Measurements from ENCODE around the gene DHRSX. TPM values are rescaled to one million over a fixed set of nuclear protein-coding genes. Genes with fewer than 3 reads are reported as not detected.
"Not testable (repeated sequence)": the region's sequence is repeated elsewhere in the genome, so short reads cannot be mapped to it uniquely, and the experiment has no call there.

DHRSX gene
- total RNA-seq, 1 experiment from 2014 or later: 16.9 TPM

GRCh38 chrX:2474963-2475726, 25.6 kb downstream of the DHRSX start:
- no peak for DNase-seq (ENCODE audit: low read depth)

- no peak for DNase-seq (ENCODE audit: low read depth)
Measured at GRCh38 chrX:2474280-2474962, 26.4 kb downstream of the DHRSX start.

GRCh38 chrX:2473064-2473463, 27.7 kb downstream of the DHRSX start:
- not testable (repeated sequence) for DNase-seq (ENCODE audit: low read depth)

- DNase-seq (ENCODE audit: low read depth): no peak
Measured at GRCh38 chrX:2471641-2472040, 29.1 kb downstream of the DHRSX start.

GRCh38 chrX:2471126-2471525, 29.6 kb downstream of the DHRSX start:
- DNase-seq (ENCODE audit: low read depth): not testable (repeated sequence)

- DNase-seq (ENCODE audit: low read depth): not testable (repeated sequence)
Measured at GRCh38 chrX:2469852-2470251, 30.9 kb downstream of the DHRSX start.

- DNase-seq (ENCODE audit: low read depth): no peak
Measured at GRCh38 chrX:2469196-2469685, 31.5 kb downstream of the DHRSX start.

GRCh38 chrX:2468261-2469195, 32.2 kb downstream of the DHRSX start:
- no peak for DNase-seq (ENCODE audit: low read depth)

GRCh38 chrX:2466876-2467656, 33.7 kb downstream of the DHRSX start:
- no peak for DNase-seq (ENCODE audit: low read depth)

GRCh38 chrX:2464677-2465166, 36.1 kb downstream of the DHRSX start:
- DNase-seq (ENCODE audit: low read depth): no peak

GRCh38 chrX:2463973-2464676, 36.7 kb downstream of the DHRSX start:
- no peak for DNase-seq (ENCODE audit: low read depth)

- not testable (repeated sequence) for DNase-seq (ENCODE audit: low read depth)
Measured at GRCh38 chrX:2463481-2463880, 37.3 kb downstream of the DHRSX start.

GRCh38 chrX:2462780-2463179, 38.0 kb downstream of the DHRSX start:
- DNase-seq (ENCODE audit: low read depth): no peak

GRCh38 chrX:2462074-2462473, 38.7 kb downstream of the DHRSX start:
- no peak for DNase-seq (ENCODE audit: low read depth)

- DNase-seq (ENCODE audit: low read depth): no peak
Measured at GRCh38 chrX:2461711-2462016, 39.1 kb downstream of the DHRSX start.

- DNase-seq (ENCODE audit: low read depth): not testable (repeated sequence)
Measured at GRCh38 chrX:2460821-2461710, 39.7 kb downstream of the DHRSX start.

- DNase-seq (ENCODE audit: low read depth): not testable (repeated sequence)
Measured at GRCh38 chrX:2460048-2460447, 40.7 kb downstream of the DHRSX start.

- DNase-seq (ENCODE audit: low read depth): no peak
Measured at GRCh38 chrX:2458309-2458708, 42.5 kb downstream of the DHRSX start.

All from RPMI7951 (cell line).